Measurements from ENCODE around the gene PLCXD3. TPM values are rescaled to one million over a fixed set of nuclear protein-coding genes. Genes with fewer than 3 reads are reported as not detected.

The PLCXD3 gene
- total RNA-seq, 1 donor from 2014 or later: 1.1 TPM

DNA sequence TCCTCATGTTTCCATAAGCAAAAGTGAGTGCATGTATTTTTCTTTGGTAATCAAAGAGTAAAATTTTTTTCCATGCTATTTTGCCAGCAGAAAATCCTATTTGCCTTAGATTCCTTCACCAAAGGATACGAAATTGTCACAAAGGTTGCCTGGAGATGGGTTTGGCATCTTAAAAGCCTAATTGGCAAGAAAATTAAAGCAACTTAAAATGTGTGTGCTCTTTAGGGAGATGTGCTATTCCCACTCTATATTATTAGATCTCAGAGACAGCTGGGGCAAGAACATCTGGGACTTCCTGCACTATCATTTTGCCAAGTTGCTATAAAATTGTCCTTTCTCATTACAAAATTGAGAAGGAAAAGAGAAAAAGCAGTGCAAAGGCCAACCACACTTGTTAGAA is 146.1 kb downstream of the PLCXD3 start:
- H3K4me3 Mint-ChIP-seq (ENCODE audit: low read depth): no peak overlapping the region
- no peak overlapping the region for H3K27ac Mint-ChIP-seq
- H3K9me3 Mint-ChIP-seq (ENCODE audit: low read depth): peaks cover 3% of the 10 kb centered on the region
- no peaks in the 10 kb centered on the region for H3K36me3 Mint-ChIP-seq (ENCODE audit: insufficient read depth)
- H3K27me3 Mint-ChIP-seq: no peaks in the 10 kb centered on the region
- DNase-seq (ENCODE audit: low spot score, unreplicated experiment): no peak
- TF ChIP-seq CTCF (IDR thresholded peaks at IDR 0.05; ENCODE audit: unreplicated experiment): no peak
- H3K4me1 Mint-ChIP-seq (ENCODE audit: low read depth): no peaks in the 10 kb centered on the region

GRCh38 chr5:41363343-41363986 is 146.9 kb downstream of the PLCXD3 start:
- H3K36me3 Mint-ChIP-seq (ENCODE audit: insufficient read depth): no peaks in the 10 kb centered on the region
- DNase-seq (ENCODE audit: low spot score, unreplicated experiment): no peak
- H3K9me3 Mint-ChIP-seq (ENCODE audit: low read depth): peaks cover 8% of the 10 kb centered on the region
- H3K4me3 Mint-ChIP-seq (ENCODE audit: low read depth): no peak overlapping the region
- no peak overlapping the region for H3K27ac Mint-ChIP-seq
- no peaks in the 10 kb centered on the region for H3K27me3 Mint-ChIP-seq
- H3K4me1 Mint-ChIP-seq (ENCODE audit: low read depth): no peaks in the 10 kb centered on the region
- no peak for TF ChIP-seq CTCF (IDR thresholded peaks at IDR 0.05; ENCODE audit: unreplicated experiment)

- Mint-ChIP-seq H3K27ac (no peak overlapping the region), H3K36me3 (ENCODE audit: insufficient read depth) (no peaks in the 10 kb centered on the region), H3K4me1 (ENCODE audit: low read depth) (no peaks in the 10 kb centered on the region), H3K9me3 (ENCODE audit: low read depth) (peaks cover 8% of the 10 kb centered on the region), H3K27me3 (no peaks in the 10 kb centered on the region), H3K4me3 (ENCODE audit: low read depth) (no peak overlapping the region)
- TF ChIP-seq CTCF (IDR thresholded peaks at IDR 0.05; ENCODE audit: unreplicated experiment): no peak
- DNase-seq (ENCODE audit: low spot score, unreplicated experiment): no peak
These were observed 153.6 kb downstream of the PLCXD3 start for GRCh38 chr5:41356786-41357185.

DNA sequence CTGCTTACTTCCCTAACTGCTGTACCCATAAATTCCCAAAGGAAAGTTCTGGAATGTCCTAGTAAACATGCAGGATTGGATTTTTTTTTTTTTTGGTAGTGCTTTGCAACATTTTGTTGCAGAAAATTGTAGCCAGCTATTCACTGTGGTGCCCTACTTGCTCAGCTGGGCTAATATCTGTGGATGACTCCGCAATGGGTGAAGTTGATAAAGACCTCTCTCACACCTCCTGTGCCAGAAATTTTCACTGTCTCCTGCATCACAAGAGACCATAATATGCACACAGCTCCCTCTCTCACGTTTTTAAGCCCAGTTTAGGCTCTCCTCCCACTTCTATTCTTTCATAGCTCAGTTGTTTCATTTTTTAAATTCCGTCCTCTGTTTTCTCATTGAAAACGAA is 160.6 kb downstream of the PLCXD3 start:
- no peak for TF ChIP-seq CTCF (IDR thresholded peaks at IDR 0.05; ENCODE audit: unreplicated experiment)
- Mint-ChIP-seq H3K4me3 (ENCODE audit: low read depth) (no peak overlapping the region), H3K4me1 (ENCODE audit: low read depth) (peaks cover 2% of the 10 kb centered on the region), H3K36me3 (ENCODE audit: insufficient read depth) (no peaks in the 10 kb centered on the region), H3K9me3 (ENCODE audit: low read depth) (no peaks in the 10 kb centered on the region), H3K27ac (no peak overlapping the region), H3K27me3 (no peaks in the 10 kb centered on the region)
- no peak for DNase-seq (ENCODE audit: low spot score, unreplicated experiment)

- Mint-ChIP-seq H3K36me3 (ENCODE audit: insufficient read depth) (no peaks in the 10 kb centered on the region), H3K4me1 (ENCODE audit: low read depth) (peaks cover 2% of the 10 kb centered on the region), H3K27me3 (no peaks in the 10 kb centered on the region), H3K27ac (no peak overlapping the region), H3K4me3 (ENCODE audit: low read depth) (no peak overlapping the region), H3K9me3 (ENCODE audit: low read depth) (no peaks in the 10 kb centered on the region)
- no peak for DNase-seq (ENCODE audit: low spot score, unreplicated experiment)
- no peak for TF ChIP-seq CTCF (IDR thresholded peaks at IDR 0.05; ENCODE audit: unreplicated experiment)
These were observed 162.8 kb downstream of the PLCXD3 start for GRCh38 chr5:41347569-41347968.

All from progenitor cell of endocrine pancreas (in vitro differentiated cells).